Adrenal gland (tissue), 5 donors: Measurements from ENCODE around the gene SLIT3.

Source experiments
- POLR2A ChIP-seq, 2 donors: fragments of 450-650 bp; IDR thresholded peaks; one replicate each; pipeline ENCODE4 v1.6.1; 2017; ENCODE audit warnings: antibody characterized with exemption in 2 of 2, mild to moderate bottlenecking in 2 of 2, moderate library complexity in 1 of 2
- TF ChIP-seq, protein P1 (sequence below), 6 experiments: fragments of 450-650 bp in 4 of 6; fragments of 200-600 bp in 2 of 6; sonication (generic) in 1 of 6; IDR thresholded peaks; 1 replicate in 5 of 6; 2 replicates in 1 of 6; pipeline versions ENCODE4 v1.5.1 to v1.8.0; 2016 to 2021; ENCODE audit warnings: antibody characterized with exemption in 6 of 6, mild to moderate bottlenecking in 2 of 6, moderate library complexity in 1 of 6
- donor health status: DM: no; HTN: no; CAD: no.

DNA sequence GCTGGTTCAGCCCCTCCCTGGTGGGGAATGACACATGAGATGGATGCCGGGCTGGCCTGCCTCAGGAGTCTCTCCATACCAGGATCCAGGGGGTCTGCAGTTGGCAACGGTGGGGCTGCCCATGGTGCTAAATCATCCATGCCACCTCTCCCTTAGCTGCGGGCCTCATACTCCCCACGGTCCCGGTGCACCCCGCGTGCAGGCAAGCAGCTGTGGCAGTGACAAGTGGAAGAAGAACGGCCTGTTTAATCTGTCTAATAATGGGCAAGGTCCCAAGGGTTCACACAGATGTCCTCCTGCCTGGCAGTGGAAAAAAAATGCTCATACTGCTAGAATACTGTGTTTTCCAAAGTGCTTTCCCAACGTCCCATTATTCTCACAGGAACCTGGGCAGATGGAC, 524.9 kb downstream of the SLIT3 start:
- TF ChIP-seq, protein P1, sequence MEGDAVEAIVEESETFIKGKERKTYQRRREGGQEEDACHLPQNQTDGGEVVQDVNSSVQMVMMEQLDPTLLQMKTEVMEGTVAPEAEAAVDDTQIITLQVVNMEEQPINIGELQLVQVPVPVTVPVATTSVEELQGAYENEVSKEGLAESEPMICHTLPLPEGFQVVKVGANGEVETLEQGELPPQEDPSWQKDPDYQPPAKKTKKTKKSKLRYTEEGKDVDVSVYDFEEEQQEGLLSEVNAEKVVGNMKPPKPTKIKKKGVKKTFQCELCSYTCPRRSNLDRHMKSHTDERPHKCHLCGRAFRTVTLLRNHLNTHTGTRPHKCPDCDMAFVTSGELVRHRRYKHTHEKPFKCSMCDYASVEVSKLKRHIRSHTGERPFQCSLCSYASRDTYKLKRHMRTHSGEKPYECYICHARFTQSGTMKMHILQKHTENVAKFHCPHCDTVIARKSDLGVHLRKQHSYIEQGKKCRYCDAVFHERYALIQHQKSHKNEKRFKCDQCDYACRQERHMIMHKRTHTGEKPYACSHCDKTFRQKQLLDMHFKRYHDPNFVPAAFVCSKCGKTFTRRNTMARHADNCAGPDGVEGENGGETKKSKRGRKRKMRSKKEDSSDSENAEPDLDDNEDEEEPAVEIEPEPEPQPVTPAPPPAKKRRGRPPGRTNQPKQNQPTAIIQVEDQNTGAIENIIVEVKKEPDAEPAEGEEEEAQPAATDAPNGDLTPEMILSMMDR (IDR thresholded peaks at IDR 0.05): no peak
- TF ChIP-seq POLR2A (IDR thresholded peaks at IDR 0.05): no peak
